Measurements from ENCODE around the gene SMYD4. TPM values are rescaled to one million over a fixed set of nuclear protein-coding genes. Genes with fewer than 3 reads are reported as not detected.

The SMYD4 gene
- total RNA-seq, 2 donors from 2014 or later = 13.6 to 14.7 TPM

DNA sequence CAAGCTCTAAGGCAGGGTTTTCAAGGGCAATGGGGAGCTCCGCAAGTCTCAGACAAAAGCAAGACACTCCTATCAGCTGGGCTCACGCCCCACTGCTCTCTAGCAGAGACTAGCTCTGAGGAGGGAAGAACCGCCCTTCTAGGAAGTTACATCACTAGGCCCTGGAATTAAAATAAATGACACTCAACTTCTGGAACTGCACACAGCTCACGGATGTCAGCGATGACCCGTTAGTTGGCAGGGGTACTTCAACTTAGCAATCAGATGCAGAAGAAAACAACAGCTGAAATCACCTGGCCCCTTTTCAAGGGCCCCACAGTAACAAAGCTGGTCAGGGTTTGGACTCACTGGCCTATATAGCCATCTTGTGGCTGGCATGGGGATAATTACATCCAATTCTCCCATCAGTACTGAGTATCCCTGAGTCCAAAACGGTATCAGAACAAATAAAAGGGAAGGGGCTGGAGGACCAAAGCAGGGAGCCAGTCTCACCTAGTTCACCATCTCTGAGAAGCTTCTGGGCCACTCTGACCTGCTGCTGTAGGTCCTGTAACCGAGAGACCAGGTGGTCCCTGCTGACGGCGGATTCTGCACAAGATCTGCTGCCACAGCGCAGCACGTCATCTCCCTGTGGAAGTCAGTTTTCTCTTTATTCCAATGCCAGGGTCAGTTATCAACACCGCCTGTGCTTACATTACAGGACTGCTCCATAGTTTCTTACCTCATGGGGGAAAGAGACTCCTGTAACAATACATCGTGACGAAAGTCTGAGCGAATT, 45.7 kb downstream of the SMYD4 start:
- no peaks in the 10 kb centered on the region for H3K36me3 ChIP-seq

GRCh38 chr17:1783271-1783670, 46.4 kb downstream of the SMYD4 start:
- H3K36me3 ChIP-seq = no peaks in the 10 kb centered on the region
- TF ChIP-seq POLR2AphosphoS5 (IDR thresholded peaks at IDR 0.05) (no peak), CTCF (IDR thresholded peaks at IDR 0.05) (no peak), POLR2A (IDR thresholded peaks at IDR 0.05) (no peak)
- H3K4me1 ChIP-seq (replicated peaks) = peaks cover 25% of the 10 kb centered on the region
- peak overlapping the region; percentile 90 for H3K27ac ChIP-seq
- 76% methylated on average over 16 of the region's 19 CpGs for WGBS
- no peaks in the 10 kb centered on the region for H3K27me3 ChIP-seq (replicated peaks; ENCODE audit: insufficient read depth)
- DNase-seq (ENCODE audit: low spot score) = no peak
- H3K9me3 ChIP-seq = no peaks in the 10 kb centered on the region
- intact Hi-C loops (cut with DNase I) = loop anchor here (5.0 kb wide), 1 partner anchor 116 kb away; no protein-coding TSS in a partner anchor
- H3K4me3 ChIP-seq = no peak overlapping the region

More for the DNA sequence above, 45.7 kb downstream of the SMYD4 start:
- 52% methylated on average over 16 of the region's 16 CpGs for WGBS
- peaks cover 25% of the 10 kb centered on the region for H3K4me1 ChIP-seq (replicated peaks)
- DNase-seq (ENCODE audit: low spot score) = peak; percentile 68
- intact Hi-C loops (cut with DNase I) = loop anchor here (2.0 to 5.0 kb wide), 2 partner anchors 63 to 117 kb away; no protein-coding TSS in a partner anchor
- H3K4me3 ChIP-seq = no peak overlapping the region
- no peaks in the 10 kb centered on the region for H3K9me3 ChIP-seq
- no peaks in the 10 kb centered on the region for H3K27me3 ChIP-seq (replicated peaks; ENCODE audit: insufficient read depth)
- peak overlapping the region; percentile 90 for H3K27ac ChIP-seq
- TF ChIP-seq CTCF (IDR thresholded peaks at IDR 0.05) (peak; percentile 35 to 91 (median 68)), POLR2A (IDR thresholded peaks at IDR 0.05) (no peak), POLR2AphosphoS5 (IDR thresholded peaks at IDR 0.05) (peak; percentile 85)

DNA sequence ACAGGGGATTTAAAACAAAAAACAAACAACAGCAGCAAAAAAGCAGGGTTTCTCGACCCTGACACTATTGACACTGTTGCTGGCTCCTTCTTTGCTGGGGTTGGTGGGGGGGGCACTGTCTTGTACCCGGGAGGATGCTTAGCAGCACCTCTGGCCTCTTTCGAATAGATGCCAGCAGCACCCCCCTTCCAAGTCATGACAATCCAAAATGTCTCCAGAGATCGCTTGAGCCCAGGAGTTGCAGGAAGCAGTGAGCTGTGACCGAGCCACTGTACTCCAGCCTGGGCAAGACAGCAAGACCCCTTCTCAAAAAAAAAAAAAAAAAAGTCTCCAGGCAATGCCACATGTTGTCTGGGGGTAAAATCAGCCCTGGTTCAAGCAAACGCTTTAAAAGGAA, 47.5 kb downstream of the SMYD4 start:
- WGBS = 54% methylated on average over 6 of the region's 6 CpGs
- H3K27ac ChIP-seq = peak overlapping the region; percentile 90
- H3K4me3 ChIP-seq = no peak overlapping the region
- H3K4me1 ChIP-seq (replicated peaks) = peaks cover 22% of the 10 kb centered on the region
- intact Hi-C loops (cut with DNase I) = loop anchor here (5.0 kb wide), 1 partner anchor 115 kb away; no protein-coding TSS in a partner anchor
- no peaks in the 10 kb centered on the region for H3K27me3 ChIP-seq (replicated peaks; ENCODE audit: insufficient read depth)
- peaks cover 0 to 5% of the 10 kb centered on the region in 2 donors for H3K36me3 ChIP-seq
- DNase-seq (ENCODE audit: low spot score) = no peak
- H3K9me3 ChIP-seq = no peaks in the 10 kb centered on the region
- TF ChIP-seq POLR2A (IDR thresholded peaks at IDR 0.05) (no peak), CTCF (IDR thresholded peaks at IDR 0.05) (no peak), POLR2AphosphoS5 (IDR thresholded peaks at IDR 0.05) (no peak)

GRCh38 chr17:1779571-1780131, 50.1 kb downstream of the SMYD4 start:
- Histone ChIP-seq H3K4me3 (no peak overlapping the region), H3K4me1 (replicated peaks) (peaks cover 21% of the 10 kb centered on the region), H3K36me3 (peaks cover 0 to 11% of the 10 kb centered on the region in 2 donors), H3K27me3 (replicated peaks; ENCODE audit: insufficient read depth) (no peaks in the 10 kb centered on the region), H3K9me3 (no peaks in the 10 kb centered on the region), H3K27ac (peak overlapping the region; percentile 90)
- DNase-seq (ENCODE audit: low spot score) = peak; percentile 76
- no peak for TF ChIP-seq CTCF (IDR thresholded peaks at IDR 0.05)
- no peak for TF ChIP-seq POLR2A (IDR thresholded peaks at IDR 0.05)
- peak; percentile 93 for TF ChIP-seq POLR2AphosphoS5 (IDR thresholded peaks at IDR 0.05)
- 9% methylated on average over 8 of the region's 8 CpGs for WGBS
- intact Hi-C loops (cut with DNase I) = loop anchor here (5.0 kb wide), 1 partner anchor 112 kb away; no protein-coding TSS in a partner anchor

All from prostate gland (tissue), 2 donors.